ENCODE results near the gene ZNF28.
"Not testable (repeated sequence)": the region's sequence is repeated elsewhere in the genome, so short reads cannot be mapped to it uniquely, and the experiment has no call there.

Gene ZNF28

DNA sequence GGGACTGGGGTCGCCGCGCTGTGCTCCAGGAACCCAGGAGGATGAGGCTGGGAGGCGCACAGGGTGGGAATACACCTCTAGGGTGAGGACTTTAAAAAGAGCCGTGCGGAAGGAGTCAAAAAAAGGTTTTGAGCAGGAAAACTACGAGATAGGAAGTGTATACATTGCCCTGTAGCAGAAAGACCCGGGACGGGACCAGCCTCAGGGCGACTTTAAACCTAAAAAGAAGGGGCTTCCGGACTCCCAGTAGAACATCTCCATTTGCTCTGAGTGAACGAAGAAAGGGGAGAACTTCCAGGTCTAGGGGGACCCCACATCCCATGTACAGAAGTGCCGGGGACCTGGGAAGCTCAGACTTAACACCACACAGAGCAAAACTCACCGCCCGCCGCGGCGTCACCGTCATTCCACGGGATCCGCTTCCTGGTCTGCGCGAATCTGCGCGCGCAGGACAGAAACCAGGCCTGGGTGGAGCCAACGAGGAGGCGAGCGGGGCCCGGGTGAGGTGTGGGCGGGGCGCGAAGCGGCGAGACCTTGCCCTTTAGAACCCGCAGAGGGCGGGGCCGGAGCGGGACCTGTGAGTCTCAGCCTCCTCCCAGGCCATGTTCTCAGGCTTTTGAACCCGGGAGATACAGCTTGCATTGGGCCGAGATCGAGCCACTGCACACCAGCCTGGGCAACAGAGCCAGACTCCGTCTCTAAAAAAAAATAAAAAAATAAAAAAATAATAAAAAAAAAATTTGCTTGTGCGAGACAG is at the start of gene ZNF28:
ZNF28 (minus strand) TSS at position 430 of the 757 bp plus-strand sequence. CDS start 3,675 bp downstream, outside the sequence.
- DNase-seq, result peak; percentile 66 to 75

DNA sequence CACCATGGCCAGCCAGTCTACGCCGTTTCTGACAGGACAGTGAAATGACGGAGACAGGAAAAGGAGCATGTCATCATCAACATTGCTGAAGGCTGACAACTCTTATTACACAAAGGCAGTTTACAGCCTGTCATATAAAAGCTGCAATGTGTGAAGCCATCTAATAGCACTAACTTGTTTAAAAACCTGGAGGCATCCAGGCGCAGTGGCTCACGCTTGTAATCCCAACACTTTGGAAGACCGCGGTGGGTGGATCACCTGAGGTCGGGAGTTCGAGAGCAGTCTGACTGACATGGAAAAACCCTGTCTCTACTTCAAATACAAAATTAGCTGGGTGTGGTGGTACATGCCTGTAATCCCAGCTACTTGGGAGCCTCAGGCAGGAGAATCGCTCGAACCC is 46.6 kb upstream of the ZNF28 start:
- not testable (repeated sequence) for DNase-seq

DNA sequence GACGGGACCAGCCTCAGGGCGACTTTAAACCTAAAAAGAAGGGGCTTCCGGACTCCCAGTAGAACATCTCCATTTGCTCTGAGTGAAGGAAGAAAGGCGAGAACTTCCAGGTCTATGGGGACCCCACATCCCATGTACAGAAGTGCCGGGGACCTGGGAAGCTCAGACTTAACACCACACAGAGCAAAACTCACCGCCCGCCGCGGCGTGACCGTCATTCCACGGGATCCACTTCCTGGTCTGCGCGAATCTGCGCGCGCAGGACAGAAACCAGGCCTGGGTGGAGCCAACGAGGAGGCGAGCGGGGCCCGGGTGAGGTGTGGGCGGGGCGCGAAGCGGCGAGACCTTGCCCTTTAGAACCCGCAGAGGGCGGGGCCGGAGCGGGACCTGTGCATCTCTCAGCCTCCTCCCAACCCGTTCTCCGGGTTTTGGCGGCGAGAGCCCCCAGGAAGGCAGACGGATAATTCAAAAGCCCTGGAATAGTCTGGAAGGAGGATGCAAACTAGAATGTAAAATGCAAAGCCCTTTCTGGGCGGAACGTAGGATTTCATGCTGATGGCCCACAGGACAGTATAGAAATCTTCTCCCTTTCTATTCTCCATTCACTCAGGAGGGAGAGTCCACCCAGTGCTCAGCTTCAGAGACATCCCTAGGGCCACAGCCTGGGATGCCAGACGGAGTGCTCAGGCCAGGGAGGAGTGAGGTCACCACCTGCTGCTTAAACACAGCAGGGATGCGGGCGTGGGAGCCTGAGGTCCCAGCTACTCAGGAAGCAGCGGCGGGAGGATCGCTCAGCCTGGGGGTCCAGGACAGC is 36.2 kb upstream of the ZNF28 start, which contains the start of gene ZNF468:
ZNF468 (minus strand) TSS at position 242 of the 814 bp plus-strand sequence. CDS start 3,347 bp downstream, outside the sequence.
- peak; percentile 66 to 75 for DNase-seq

DNA sequence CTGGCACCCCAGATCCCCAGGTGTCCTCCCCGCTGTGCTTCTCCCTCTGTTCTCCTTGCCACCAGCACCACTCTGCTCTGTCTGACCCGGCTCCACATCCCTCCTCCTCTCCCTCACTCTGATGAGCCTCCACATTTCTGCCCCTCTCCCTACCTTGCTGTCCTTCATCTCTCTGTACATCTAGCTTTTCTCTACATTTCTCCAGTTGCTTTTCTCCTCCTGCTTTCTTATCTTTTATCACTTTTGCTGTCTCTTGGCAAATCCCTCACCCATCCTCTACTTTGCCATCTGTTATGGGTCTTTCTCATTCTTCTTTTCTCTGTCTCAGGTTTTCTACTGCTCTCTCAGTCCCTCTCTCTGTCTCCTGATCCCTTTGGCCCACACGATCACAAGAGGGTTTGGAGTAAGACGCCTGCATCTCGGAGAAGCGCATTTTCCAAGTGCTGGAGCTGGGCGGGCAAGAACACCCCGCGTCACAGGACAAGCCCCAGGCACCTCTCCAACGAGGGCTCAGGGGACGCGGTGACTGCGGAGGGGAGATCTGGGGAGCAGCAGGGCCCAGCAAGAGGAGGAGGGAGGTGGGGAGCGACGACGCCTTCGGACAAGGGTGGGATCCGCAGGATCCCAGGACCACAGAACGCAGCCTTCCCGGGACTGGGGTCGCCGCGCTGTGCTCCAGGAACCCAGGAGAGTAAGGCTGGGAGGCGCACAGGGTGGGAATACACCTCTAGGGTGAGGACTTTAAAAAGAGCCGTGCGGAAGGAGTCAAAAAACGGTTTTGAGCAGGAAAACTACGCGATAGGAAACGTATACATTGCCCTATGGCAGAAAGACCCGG is 35.3 kb upstream of the ZNF28 start:
- DNase-seq, result peak; percentile 13 to 18

DNA sequence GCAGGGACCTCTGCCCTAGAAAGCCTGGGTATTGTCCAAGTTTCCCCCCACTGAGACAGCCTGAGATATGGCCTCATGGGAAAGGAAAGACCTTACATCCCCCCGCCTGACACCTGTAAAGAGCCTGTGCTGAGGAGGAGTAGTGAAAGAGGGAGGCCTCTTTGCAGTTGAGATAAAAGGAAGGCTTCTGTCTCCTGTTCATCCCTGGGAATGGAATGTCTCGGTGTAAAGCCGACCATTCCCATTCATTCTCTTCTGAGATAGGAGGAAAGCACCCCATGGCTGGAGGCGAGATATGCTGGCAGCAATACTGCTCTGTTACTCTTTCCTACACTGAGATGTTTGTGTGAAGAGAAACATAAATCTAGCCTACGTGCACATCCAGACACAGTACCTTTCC is 25.9 kb upstream of the ZNF28 start:
- not testable (repeated sequence) for DNase-seq

DNA sequence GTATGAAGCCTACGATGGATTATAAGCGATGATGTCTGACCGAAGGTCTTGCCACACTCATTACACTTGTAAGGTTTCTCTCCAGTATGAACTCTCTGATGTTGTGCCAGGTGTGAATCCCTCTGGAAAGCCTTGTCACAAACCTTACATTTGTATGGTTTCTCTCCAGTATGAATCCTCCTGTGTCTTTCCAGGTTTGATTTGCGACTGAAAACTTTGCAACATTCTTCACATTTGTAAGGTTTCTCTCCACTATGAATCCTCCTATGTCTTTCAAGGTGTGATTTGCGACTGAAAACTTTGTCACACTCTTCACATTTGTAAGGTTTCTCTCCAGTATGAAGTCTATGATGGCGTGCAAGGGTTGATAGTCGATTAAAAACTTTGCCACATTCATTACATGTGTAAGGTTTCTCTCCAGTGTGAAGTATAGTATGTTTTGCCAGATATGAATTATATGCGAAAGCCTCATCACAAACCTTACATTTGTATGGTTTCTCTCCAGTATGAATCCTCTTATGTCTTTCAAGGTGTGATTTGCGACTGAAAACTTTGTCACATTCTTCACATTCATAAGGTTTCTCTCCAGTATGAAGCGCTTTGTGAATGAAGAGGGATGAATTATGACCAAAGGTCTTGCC is 19.5 kb upstream of the ZNF28 start:
- not testable (repeated sequence) for DNase-seq

DNA sequence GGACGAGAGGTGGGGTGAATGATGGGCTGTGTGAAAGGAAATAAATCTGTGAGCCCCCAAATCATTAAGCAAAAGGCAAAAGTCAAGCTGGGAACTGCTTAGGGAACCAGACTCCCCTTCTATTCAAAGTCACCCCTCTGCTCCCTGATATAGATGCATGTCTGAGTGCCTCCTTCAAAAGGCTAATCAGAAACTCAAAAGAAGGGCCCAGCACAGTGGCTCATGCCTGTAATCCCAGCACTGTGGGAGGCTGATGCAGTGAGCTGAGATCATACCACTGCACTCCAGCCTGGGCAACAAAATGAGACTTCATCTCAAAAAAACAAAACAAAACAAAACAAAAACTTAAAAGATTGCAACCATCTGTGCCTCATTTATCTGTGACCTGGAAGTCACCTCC is 12.9 kb upstream of the ZNF28 start:
- DNase-seq, result not testable (repeated sequence)

DNA sequence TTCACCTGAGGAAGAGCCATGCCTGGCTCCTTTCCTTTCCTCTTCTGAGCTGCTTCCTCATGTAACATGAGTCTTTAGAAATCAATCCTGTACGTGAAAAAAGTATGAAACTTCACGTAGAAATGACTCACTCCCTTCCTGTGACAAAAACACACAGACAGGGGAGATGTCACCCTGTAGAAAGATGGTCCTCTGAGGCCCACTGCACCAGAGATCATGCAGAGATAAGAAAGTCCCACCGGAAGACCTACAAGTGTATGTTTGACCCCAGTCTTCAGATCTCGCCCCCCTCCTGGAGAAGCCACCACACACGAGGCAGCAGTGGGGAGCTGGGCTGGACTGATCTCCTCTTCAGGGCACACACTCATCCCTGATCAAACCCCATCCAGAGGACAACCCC is 12.1 kb upstream of the ZNF28 start:
- DNase-seq, result not testable (repeated sequence)

DNA sequence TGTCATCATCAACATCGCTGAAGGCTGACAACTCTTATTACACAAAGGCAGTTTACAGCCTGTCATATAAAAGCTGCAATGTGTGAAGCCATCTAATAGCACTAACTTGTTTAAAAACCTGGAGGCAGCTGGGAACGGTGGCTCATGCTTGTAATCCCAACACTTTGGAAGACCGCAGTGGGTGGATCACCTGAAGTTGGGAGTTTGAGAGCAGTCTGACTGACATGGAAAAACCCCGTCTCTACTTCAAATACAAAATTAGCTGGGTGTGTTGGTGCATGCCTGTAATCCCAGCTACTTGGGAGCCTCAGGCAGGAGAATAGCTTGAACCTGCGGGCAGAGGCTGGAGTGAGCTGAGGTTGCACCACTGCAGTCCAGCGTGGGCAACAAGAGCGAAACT is 8.4 kb upstream of the ZNF28 start:
- DNase-seq, result not testable (repeated sequence)

DNA sequence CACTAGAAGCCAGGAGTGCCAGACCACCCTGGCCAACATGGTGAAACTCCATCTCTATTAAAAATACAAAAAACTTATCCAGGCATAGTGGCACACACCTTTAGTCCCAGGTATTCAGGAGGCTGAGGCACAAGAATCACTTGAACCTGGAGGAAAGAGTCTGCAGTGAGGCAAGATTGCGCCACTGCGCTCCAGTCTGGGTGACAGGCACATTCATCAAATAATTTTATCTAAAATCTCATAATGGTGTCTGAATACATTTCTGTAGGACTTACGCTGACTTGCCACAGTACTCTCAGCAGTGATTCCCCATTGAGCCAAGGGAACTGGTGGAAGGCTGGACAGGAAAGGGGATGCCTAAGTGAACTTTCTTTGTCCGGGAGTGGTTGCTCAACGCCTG is 4.3 kb upstream of the ZNF28 start:
- no peak for DNase-seq

DNA sequence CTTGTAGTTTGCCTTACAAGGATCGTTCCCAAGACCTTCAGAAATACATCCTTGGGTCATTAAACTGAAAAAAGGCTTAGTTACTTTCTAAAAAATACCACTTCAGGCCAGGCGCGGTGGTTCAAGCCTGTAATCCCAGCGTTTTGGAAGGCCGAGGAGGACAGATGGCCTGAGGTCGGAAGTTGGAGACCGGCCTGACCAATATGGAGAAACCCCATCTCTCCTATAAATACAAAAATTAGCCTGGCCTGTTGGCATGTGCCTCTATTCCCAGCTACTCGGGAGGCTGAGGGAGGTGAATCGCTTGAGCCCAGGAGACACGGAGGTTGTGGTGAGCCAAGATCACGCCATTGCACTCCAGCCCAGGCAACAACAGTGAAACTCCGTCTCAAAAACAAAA is 2.2 kb upstream of the ZNF28 start:
- DNase-seq, result no peak

DNA sequence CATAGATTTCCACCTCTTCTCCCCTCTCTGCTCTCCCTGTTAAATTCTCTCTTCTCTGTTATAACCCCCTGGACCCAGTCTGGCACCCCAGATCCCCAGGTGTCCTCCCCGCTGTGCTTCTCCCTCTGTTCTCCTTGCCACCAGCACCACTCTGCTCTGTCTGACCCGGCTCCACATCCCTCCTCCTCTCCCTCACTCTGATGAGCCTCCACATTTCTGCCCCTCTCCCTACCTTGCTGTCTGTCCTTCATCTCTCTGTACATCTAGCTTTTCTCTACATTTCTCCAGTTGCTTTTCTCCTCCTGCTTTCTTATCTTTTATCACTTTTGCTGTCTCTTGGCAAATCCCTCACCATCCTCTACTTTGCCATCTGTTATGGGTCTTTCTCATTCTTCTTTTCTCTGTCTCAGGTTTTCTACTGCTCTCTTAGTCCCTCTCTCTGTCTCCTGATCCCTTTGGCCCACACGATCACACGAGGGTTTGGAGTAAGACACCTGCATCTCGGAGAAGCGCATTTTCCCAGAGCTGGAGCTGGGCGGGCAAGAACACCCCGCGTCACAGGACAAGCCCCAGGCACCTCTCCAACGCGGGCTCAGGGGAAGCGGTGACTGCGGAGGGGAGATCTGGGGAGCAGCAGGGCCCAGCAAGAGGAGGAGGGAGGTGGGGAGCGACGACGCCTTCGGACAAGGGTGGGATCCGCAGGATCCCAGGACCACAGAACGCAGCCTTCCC is 795 bp downstream of the ZNF28 start:
- peak in 1 of 2 experiments; percentile 21 for DNase-seq

DNA sequence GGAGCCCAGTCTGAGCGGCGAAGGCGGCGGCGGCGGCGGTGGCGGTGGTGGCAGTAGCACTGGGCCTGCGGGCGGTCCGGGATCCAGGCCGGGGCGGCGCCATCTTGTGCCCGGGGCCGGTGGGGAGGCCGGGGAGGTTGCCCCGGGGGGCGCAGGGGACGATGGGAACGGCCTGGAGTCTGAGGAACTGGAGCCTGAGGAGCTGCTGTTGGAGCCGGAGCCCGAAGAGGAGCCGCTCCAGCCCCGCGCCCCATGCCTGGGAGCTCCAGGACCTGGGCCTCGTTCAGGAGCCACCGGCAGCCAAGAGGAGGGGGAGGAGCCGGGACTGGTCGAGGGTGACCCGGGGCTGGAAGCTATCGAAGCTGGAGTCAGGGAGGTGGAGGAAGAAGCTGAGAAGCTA is 11.6 kb downstream of the ZNF28 start:
- DNase-seq, result no peak

DNA sequence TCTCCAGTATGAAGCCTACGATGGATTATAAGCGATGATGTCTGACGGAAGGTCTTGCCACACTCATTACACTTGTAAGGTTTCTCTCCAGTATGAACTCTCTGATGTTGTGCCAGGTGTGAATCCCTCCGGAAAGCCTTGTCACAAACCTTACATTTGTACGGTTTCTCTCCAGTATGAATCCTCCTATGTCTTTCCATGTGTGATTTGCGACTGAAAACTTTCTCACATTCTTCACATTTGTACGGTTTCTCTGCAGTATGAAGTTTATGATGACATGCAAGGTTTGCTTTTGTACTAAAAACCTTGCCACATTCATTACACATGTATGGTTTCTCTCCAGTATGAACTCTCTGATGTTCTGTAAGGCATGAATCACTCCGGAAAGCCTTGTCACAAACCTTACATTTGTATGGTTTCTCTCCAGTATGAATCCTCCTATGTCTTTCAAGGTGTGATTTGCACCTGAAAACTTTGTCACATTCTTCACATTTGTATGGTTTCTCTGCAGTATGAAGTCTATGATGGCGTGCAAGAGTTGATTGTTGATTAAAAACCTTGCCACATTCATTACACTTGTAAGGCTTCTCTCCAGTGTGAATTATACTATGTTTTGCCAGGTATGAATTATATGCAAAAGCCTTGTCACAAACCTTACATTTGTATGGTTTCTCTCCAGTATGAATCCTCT is 21.3 kb downstream of the ZNF28 start:
- not testable (repeated sequence) for DNase-seq

DNA sequence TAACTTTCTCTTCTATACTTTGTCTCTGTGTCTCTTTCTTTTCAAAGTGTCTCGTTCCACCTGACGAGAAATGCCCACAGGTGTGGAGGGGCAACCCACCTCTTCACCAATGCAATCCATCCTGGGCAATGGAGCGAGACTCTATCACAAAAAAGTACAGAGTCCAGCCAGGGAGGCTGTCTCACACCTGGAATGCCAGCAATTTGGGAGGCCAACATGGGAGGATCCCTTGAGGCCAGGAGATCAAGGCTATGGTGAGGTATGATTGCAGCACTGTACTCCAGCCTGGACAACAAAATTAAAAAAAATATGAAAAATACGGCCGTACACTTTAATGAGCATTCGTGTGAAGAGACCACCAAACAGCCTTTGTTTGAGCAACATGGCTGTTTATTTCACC is 32.0 kb downstream of the ZNF28 start:
- no peak for DNase-seq

DNA sequence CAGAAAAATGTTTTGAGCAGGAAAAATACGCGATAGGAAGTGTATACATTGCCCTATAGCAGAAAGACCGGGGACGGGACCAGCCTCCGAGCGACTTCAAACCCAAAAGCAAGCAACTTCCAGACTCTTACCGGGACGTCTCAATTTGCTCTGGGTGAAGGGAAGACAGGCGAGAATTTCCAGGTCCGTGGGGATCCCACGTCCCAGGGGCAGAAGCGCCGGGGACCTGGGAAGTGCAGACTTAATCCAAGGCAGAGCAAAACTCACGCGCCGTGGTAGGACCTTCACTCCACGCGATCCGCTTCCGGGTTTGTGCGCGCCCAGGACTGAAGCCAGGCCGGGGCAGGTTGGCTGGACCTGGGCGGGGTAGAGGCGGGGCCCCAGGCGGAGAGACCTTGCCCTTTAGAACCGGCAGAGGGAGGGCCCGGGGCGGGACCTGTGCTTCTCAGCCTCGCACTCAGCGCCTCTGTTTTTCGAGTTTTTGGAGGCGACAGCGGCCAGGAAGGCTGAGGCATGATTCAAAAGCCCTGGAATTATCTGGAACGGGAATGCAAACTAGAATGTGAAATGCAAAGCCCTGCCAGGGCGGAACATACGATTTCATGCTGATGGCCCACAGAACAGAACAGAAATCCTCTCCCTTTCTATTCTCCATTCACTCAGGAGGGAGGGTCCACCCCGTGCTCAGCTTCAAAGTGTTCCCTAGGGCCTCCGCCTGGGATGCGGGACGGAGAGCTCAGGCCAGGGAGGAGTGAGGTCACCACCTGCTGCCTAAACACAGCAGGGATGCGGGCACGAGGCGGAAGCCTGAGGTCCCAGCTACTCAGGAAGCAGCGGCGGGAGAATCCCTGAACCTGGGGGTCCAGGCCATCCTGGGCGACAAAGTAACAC is 34.7 kb downstream of the ZNF28 start, which contains the start of gene ZNF600:
ZNF600 (minus strand) TSS at position 328 of the 891 bp plus-strand sequence. CDS start 7,903 bp downstream, outside the sequence.
- DNase-seq, result peak; percentile 89 to 91

DNA sequence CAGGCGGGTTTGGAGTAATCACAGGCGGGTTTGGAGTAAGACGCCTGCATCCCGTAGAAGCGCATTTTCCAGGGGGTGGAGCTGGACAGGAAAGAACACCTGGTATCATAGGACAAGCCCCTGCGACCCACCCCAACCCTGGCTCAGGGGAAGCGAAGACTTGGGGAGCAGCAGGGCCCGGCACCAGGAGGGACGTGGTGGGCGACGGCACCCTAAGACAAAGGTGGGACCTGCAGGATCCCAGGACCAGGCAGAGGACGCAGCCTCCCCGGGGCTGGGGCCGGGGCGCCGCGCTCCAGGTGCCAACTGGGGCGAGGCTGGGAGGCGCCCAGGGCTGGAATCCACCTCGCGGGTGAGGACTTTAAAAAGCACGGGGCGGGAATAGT is 35.4 kb downstream of the ZNF28 start:
- DNase-seq, result no peak

DNA sequence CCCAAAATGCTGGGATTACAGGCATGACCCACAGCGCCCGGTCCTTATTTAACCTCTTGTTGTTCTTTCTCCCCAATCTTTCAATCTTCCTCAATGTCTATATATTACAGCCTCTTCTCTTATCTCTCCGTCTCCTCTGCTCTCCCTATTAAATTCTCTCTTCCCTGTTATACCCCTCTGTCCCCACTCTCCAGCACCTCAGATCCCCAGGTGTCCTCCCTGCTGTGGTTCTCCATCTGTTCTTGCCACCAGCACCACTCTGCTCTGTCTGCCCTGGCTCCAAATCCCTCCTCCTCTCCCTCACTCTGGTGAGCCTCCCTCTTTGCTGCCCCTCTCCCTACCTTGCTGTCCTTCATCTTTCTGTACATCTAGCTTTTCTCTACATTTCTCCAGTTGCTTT is 35.9 kb downstream of the ZNF28 start:
- DNase-seq, result no peak

DNA sequence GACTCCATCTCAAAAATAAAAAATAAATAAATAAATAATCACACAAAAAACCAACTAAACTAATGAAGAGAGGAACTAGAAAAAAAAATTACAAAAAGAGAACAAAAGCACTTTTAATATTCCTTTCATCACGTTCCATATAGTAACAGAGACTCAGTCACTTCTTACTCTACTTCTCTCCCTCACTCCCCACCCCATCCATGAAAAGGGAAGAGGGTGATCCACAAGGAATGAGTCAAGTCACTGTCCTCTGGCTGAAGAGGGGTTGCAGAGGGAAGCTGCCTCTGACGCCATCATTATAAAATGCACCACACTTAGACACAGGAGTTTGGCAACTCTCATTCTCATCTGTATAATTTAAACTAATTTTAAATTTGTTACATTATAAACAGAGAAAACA is 38.6 kb downstream of the ZNF28 start:
- DNase-seq, result not testable (repeated sequence)

DNA sequence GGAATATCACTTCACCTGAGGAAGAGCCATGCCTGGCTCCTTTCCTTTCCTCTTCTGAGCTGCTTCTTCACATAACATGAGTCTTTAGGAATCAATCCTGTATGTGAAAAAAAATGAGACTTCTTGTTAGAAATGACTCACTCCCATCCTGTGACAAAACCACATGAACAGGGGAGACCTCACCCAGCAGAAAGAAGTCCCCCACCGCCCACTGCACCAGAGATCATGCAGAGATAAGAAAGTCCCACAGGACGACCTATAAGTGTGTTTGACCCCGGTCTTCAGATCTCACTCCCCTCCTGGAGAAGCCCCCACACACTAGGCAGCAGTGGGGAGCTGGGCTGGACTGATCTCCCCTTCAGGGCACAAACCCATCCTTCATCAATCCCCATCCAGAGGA is 42.6 kb downstream of the ZNF28 start:
- DNase-seq, result peak; percentile 13 to 41

Data from activated CD4-positive, alpha-beta T cell treated with anti-CD3 and anti-CD28 coated beads, Interleukin-2, amount 50 U/mL, for 48 hours (primary cell).